IPS-20b (cell line): Measurements from ENCODE around the gene TMEM239.

Source experiments
- H3K27ac ChIP-seq: one replicate; pipeline ENCODE4 v1.5.1; 2013; ENCODE audit warnings: low read length
- H3K27me3 ChIP-seq: 2 replicates; pipeline ENCODE4 v1.6.1; 2013; ENCODE audit warnings: mild to moderate bottlenecking, low read length, inconsistent platforms; ENCODE audit not compliant: insufficient read depth
- H3K36me3 ChIP-seq: 2 replicates; pipeline ENCODE4 v1.6.1; 2013; ENCODE audit warnings: low read depth, mild to moderate bottlenecking, inconsistent platforms, low read length, moderate library complexity; ENCODE audit not compliant: insufficient read depth
- H3K4me1 ChIP-seq: 2 replicates; pipeline ENCODE4 v1.6.1; 2013; ENCODE audit warnings: mild to moderate bottlenecking, control low read depth, inconsistent platforms, low read length, moderate library complexity; ENCODE audit not compliant: insufficient read depth
- H3K4me3 ChIP-seq: 2 replicates; pipeline ENCODE4 v1.5.1; 2013; ENCODE audit warnings: mild to moderate bottlenecking, low read length, inconsistent platforms
- H3K9ac ChIP-seq: 2 replicates; pipeline ENCODE4 v1.6.1; 2013; ENCODE audit warnings: low read depth, mild to moderate bottlenecking, inconsistent platforms, low read length, moderate library complexity
- H3K9me3 ChIP-seq: 2 replicates; pipeline ENCODE4 v1.6.1; 2013; ENCODE audit warnings: mild to moderate bottlenecking, low read depth, low read length, inconsistent platforms; ENCODE audit not compliant: insufficient read depth

Gene TMEM239

GRCh38 chr20:2867081-2867864 is 51.1 kb downstream of the TMEM239 start:
- Histone ChIP-seq H3K4me3 (no peak overlapping the region), H3K27me3 (peaks cover 25% of the 10 kb centered on the region), H3K4me1 (no peaks in the 10 kb centered on the region; the same call in 1 of the 2 replicates), H3K9me3 (no peaks in the 10 kb centered on the region), H3K36me3 (no peaks in the 10 kb centered on the region; the same call in 1 of the 2 replicates), H3K9ac (no peak overlapping the region), H3K27ac (no peak overlapping the region)
